ENCODE measurements around the gene GLYATL1.

The GLYATL1 gene

DNA sequence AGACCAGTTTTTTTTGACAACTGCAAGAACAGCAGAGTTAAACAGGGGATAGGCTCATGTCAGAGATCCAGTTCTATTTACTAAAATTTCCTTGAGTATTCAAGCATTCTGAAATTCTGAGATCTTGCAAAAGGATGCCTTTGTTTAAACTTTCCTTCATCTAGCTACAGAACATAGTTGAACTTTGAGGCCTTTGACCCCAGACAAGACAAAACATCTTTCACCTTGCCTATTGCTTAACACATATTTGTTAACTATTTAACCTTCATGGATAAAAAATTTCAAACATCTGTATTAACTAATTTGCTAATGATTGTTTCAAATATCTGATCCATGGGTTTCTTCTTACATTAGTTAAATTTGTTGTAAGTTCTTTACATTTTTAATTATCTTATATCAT, 38.2 kb downstream of the GLYATL1 start:
- Histone ChIP-seq H3K4me3 (ENCODE audit: low read length) (no peak overlapping the region), H3K9me3 (replicated peaks; ENCODE audit: insufficient read depth, low read length) (no peaks in the 10 kb centered on the region), H2AFZ (ENCODE audit: low read length) (no peak overlapping the region), H3F3A (ENCODE audit: insufficient read depth, low read length) (no peaks in the 10 kb centered on the region), H4K20me1 (ENCODE audit: insufficient read depth, low read length) (no peaks in the 10 kb centered on the region), H3K4me2 (ENCODE audit: low read depth, low read length) (no peak overlapping the region), H3K27ac (ENCODE audit: low read length) (no peak overlapping the region), H3K9ac (ENCODE audit: low read length) (no peak overlapping the region), H3K27me3 (replicated peaks; ENCODE audit: insufficient read depth, low read length) (no peaks in the 10 kb centered on the region), H3K9me2 (replicated peaks; ENCODE audit: insufficient read depth, low read length) (no peaks in the 10 kb centered on the region), H3K36me3 (replicated peaks; ENCODE audit: insufficient read depth, low read length) (no peaks in the 10 kb centered on the region), H3K79me2 (ENCODE audit: low read length) (no peaks in the 10 kb centered on the region), H3K4me1 (ENCODE audit: low read length) (no peaks in the 10 kb centered on the region)
- no peak for DNase-seq
- TF ChIP-seq EZH2phosphoT487 (IDR thresholded peaks at IDR 0.05; ENCODE audit: low read length): no peak
- no peak for TF ChIP-seq CTCF (IDR thresholded peaks at IDR 0.05; ENCODE audit: low read length)
- no peak for TF ChIP-seq EZH2 (optimal IDR thresholded peaks at IDR 0.05; ENCODE audit: low read depth, low read length)

GRCh38 chr11:58979222-58979621, 39.9 kb downstream of the GLYATL1 start:
- Histone ChIP-seq H3K27ac (ENCODE audit: low read length) (no peak overlapping the region), H3K4me2 (ENCODE audit: low read depth, low read length) (no peak overlapping the region), H2AFZ (ENCODE audit: low read length) (no peak overlapping the region), H3K27me3 (replicated peaks; ENCODE audit: insufficient read depth, low read length) (no peaks in the 10 kb centered on the region), H3K4me3 (ENCODE audit: low read length) (no peak overlapping the region), H3K9me3 (replicated peaks; ENCODE audit: insufficient read depth, low read length) (no peaks in the 10 kb centered on the region), H3K36me3 (replicated peaks; ENCODE audit: insufficient read depth, low read length) (no peaks in the 10 kb centered on the region), H4K20me1 (ENCODE audit: insufficient read depth, low read length) (no peaks in the 10 kb centered on the region), H3F3A (ENCODE audit: insufficient read depth, low read length) (no peaks in the 10 kb centered on the region), H3K79me2 (ENCODE audit: low read length) (no peaks in the 10 kb centered on the region), H3K9me2 (replicated peaks; ENCODE audit: insufficient read depth, low read length) (no peaks in the 10 kb centered on the region), H3K4me1 (ENCODE audit: low read length) (no peaks in the 10 kb centered on the region), H3K9ac (ENCODE audit: low read length) (no peak overlapping the region)
- TF ChIP-seq CTCF (IDR thresholded peaks at IDR 0.05; ENCODE audit: low read length): no peak
- no peak for TF ChIP-seq EZH2 (optimal IDR thresholded peaks at IDR 0.05; ENCODE audit: low read depth, low read length)
- TF ChIP-seq EZH2phosphoT487 (IDR thresholded peaks at IDR 0.05; ENCODE audit: low read length): no peak
- no peak for DNase-seq

DNA sequence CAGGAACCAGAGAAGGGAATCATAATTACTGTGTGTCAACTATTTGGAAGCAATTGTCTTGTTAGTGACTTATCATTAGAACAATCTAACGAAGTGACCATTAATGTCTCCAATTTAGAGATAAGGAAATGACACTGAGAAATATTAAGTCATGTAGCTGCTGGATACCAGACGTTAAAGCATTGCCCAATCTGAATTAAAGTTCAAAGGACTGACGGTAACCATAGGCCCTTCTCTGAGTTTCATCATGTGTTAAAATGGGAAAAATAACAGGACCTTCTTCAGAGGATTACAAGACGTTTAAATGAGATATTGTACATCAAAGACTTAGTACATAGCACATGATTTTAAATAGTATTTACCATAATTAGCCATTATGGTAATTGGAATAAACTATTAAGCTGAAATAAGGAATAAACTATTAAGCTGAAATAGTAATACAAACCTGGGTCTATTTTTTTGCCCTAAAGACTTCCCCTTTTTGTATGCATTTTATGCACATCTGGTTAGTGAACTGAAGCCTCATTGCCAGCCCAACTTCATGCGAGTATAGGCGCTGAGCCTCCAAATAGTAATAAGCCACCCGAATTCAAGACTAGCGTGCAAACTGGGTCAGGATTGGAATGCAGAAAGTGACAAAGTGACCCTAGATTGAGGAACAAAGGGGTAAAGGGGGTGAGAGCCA, 41.0 kb downstream of the GLYATL1 start:
- Histone ChIP-seq H2AFZ (ENCODE audit: low read length) (no peak overlapping the region), H3K9ac (ENCODE audit: low read length) (no peak overlapping the region), H4K20me1 (ENCODE audit: insufficient read depth, low read length) (no peaks in the 10 kb centered on the region), H3F3A (ENCODE audit: insufficient read depth, low read length) (no peaks in the 10 kb centered on the region), H3K27me3 (replicated peaks; ENCODE audit: insufficient read depth, low read length) (no peaks in the 10 kb centered on the region), H3K27ac (ENCODE audit: low read length) (no peak overlapping the region), H3K9me2 (replicated peaks; ENCODE audit: insufficient read depth, low read length) (no peaks in the 10 kb centered on the region), H3K4me1 (ENCODE audit: low read length) (no peaks in the 10 kb centered on the region), H3K9me3 (replicated peaks; ENCODE audit: insufficient read depth, low read length) (no peaks in the 10 kb centered on the region), H3K4me3 (ENCODE audit: low read length) (no peak overlapping the region), H3K79me2 (ENCODE audit: low read length) (no peaks in the 10 kb centered on the region), H3K4me2 (ENCODE audit: low read depth, low read length) (no peak overlapping the region), H3K36me3 (replicated peaks; ENCODE audit: insufficient read depth, low read length) (no peaks in the 10 kb centered on the region)
- DNase-seq: no peak
- TF ChIP-seq CTCF (IDR thresholded peaks at IDR 0.05; ENCODE audit: low read length) (no peak), EZH2phosphoT487 (IDR thresholded peaks at IDR 0.05; ENCODE audit: low read length) (no peak), EZH2 (optimal IDR thresholded peaks at IDR 0.05; ENCODE audit: low read depth, low read length) (no peak)

Measured in MM.1S (cell line).